Adrenal gland (tissue), 12 donors: Measurements from ENCODE around the gene OR4F15. TPM values are rescaled to one million over a fixed set of nuclear protein-coding genes. Genes with fewer than 3 reads are reported as not detected.
"Not testable (repeated sequence)": the region's sequence is repeated elsewhere in the genome, so short reads cannot be mapped to it uniquely, and the experiment has no call there.

ENCODE experiments used
- DNase-seq, 7 donors: peaks; one replicate each; pipeline ENCODE4 v3.0.0-alpha.2; 2019 to 2020
- H3K27ac ChIP-seq, 5 donors: fragments of 200-600 bp; sonication (generic) in 4 of 5; 1 replicate in 3 of 5; 2 replicates in 2 of 5; pipeline versions ENCODE4 v1.5.1 to v1.8.0; 2016 to 2020; ENCODE audit warnings: mild to moderate bottlenecking in 1 of 5
- H3K27me3 ChIP-seq: fragments of 200-600 bp; 2 replicates; pipeline ENCODE4 v1.8.0; 2021
- H3K36me3 ChIP-seq, 2 donors: fragments of 200-600 bp; replicated peaks in 1 of 2; 1 replicate in 1 of 2; 2 replicates in 1 of 2; pipeline versions ENCODE4 v1.5.1 to v1.8.0; 2018 to 2022
- H3K4me1 ChIP-seq, 2 donors: fragments of 200-600 bp; replicated peaks in 1 of 2; 1 replicate in 1 of 2; 2 replicates in 1 of 2; pipeline versions ENCODE4 v1.5.1 to v1.8.0; 2018 to 2021
- H3K4me3 ChIP-seq, 4 donors: fragments of 200-600 bp; sonication (generic) in 3 of 4; one replicate each; pipeline ENCODE4 v1.5.1; 2016 to 2018
- H3K9me3 ChIP-seq, 3 donors: fragments of 200-600 bp; sonication (generic) in 1 of 3; replicated peaks in 1 of 3; 1 replicate in 2 of 3; 2 replicates in 1 of 3; pipeline versions ENCODE4 v1.5.1 to v1.8.0; 2016 to 2021
- CTCF ChIP-seq, 6 experiments: fragments of 450-650 bp in 4 of 6; fragments of 200-600 bp in 2 of 6; sonication (generic) in 1 of 6; IDR thresholded peaks; 1 replicate in 5 of 6; 2 replicates in 1 of 6; pipeline versions ENCODE4 v1.5.1 to v1.8.0; 2016 to 2021; ENCODE audit warnings: antibody characterized with exemption in 6 of 6, mild to moderate bottlenecking in 2 of 6, moderate library complexity in 1 of 6
- POLR2A ChIP-seq, 2 donors: fragments of 450-650 bp; IDR thresholded peaks; one replicate each; pipeline ENCODE4 v1.6.1; 2017; ENCODE audit warnings: antibody characterized with exemption in 2 of 2, mild to moderate bottlenecking in 2 of 2, moderate library complexity in 1 of 2
- WGBS, 4 donors: extraction: QIAGEN DNeasy Blood & Tissue Kit in 2 of 4; methylation state at CpG; one replicate each; pipeline versions ENCODE4 v1.1.5 to v1.1.7; 2013 to 2017; 5-methylcytosine and 5-hydroxymethylcytosine counted together
- intact Hi-C, 2 donors: fragments of 100-400 bp; cut with DNase I; formaldehyde crosslinking; loops; one replicate each; pipeline versions ENCODE4 v1.14.1 to v1.15.0; 2022 to 2023
- polyA plus RNA-seq, 3 donors: library from polyadenylated mRNA; stranded (reverse); fragments of 200-250 nt in 2 of 3; fragments of 350-450 nt in 1 of 3; fragmentation: Illumina TruSeq in 1 of 3; extraction: RNeasy Lipid Tissue Mini Kit (QIAGEN cat#74804) in 1 of 3; gene quantifications; one replicate each; pipeline ENCODE4 v1.2.3, GENCODE V29; 2013 to 2014
- total RNA-seq, 9 donors: library from RNA; depleted of rRNA in 4 of 9; stranded (reverse); fragments of >200 nt in 4 of 9; fragments of 120-200 nt in 1 of 9; fragmentation: NEBNext Ultra II Directional in 1 of 9; extraction: Animal tissue kit (Norgen Biotek cat#: 25700) in 1 of 9; gene quantifications; one replicate each; pipeline versions ENCODE4 v1.1.0 to v1.2.4, GENCODE V29; 2013 to 2023
- donor health status: healthy with polysubstance abuse.
- donor health status: Bipolar disorder and iron deficiency.
- donor health status: DM: yes; HTN: yes; CAD: no.
- donor health status: DM: no; HTN: no; CAD: no.
- donor health status: DM: no; HTN: no; CAD: no.
- donor health status: DM: yes; HTN: yes; CAD: no.

OR4F15 gene
- total and polyA plus RNA-seq, 12 donors, result not detected

GRCh38 chr15:101781928-101782327 is 30.1 kb upstream of the OR4F15 start:
- H3K4me1 ChIP-seq, result no peaks in the 10 kb centered on the region
- no peaks in the 10 kb centered on the region for H3K9me3 ChIP-seq
- no peaks in the 10 kb centered on the region for H3K36me3 ChIP-seq
- no peak overlapping the region for H3K4me3 ChIP-seq
- H3K27me3 ChIP-seq, result no peaks in the 10 kb centered on the region
- no peak for TF ChIP-seq CTCF (IDR thresholded peaks at IDR 0.05)
- TF ChIP-seq POLR2A (IDR thresholded peaks at IDR 0.05), result no peak
- DNase-seq, result no peak
- H3K27ac ChIP-seq, result no peak overlapping the region
- WGBS, 4 donors, result 68 to 87% (median 76%) methylated on average over 2 to 9 of the region's 9 CpGs
- intact Hi-C loops, result no loop called here

DNA sequence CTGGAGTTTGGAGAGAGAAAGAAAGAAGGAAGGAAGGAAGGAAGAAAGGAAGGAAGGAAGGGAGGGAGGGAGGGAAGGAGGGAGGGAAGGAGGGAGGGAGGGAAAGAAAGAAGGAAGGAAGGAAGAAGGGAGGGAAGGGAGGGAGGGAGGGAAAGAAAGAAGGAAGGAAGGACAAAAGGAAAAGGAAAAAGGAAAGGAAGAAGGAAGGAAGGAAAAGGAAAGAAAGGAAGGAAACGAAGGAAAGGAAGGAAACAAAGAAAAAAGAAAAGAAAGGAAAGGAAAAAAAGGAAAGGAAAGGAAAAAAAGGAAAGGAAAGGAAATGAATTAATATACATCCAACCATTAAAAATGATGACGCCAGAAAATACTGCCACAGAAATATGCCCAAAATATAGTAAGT is 27.4 kb upstream of the OR4F15 start:
- no peak for TF ChIP-seq CTCF (IDR thresholded peaks at IDR 0.05)
- TF ChIP-seq POLR2A (IDR thresholded peaks at IDR 0.05), result no peak
- H3K4me3 ChIP-seq, result no peak overlapping the region
- no peak overlapping the region for H3K27ac ChIP-seq
- H3K9me3 ChIP-seq, result no peaks in the 10 kb centered on the region
- intact Hi-C loops, result no loop called here
- H3K36me3 ChIP-seq, result no peaks in the 10 kb centered on the region
- DNase-seq, result no peak
- H3K27me3 ChIP-seq, result no peaks in the 10 kb centered on the region
- no peaks in the 10 kb centered on the region for H3K4me1 ChIP-seq
- WGBS, 4 donors, result 20 to 45% (median 32%) methylated on average over 2 of the region's 2 CpGs

GRCh38 chr15:101786422-101786821 is 25.6 kb upstream of the OR4F15 start:
- H3K36me3 ChIP-seq, H3K27me3 ChIP-seq, DNase-seq, H3K27ac ChIP-seq, H3K4me1 ChIP-seq, intact Hi-C loops, H3K9me3 ChIP-seq, H3K4me3 ChIP-seq: not testable (repeated sequence)
- 66 to 76% (median 73%) methylated on average over 2 of the region's 2 CpGs for WGBS, 4 donors

- WGBS, 4 donors, result 77 to 86% (median 79%) methylated on average over 2 of the region's 2 CpGs
- H3K27me3 ChIP-seq, H3K9me3 ChIP-seq, H3K27ac ChIP-seq, H3K4me3 ChIP-seq, intact Hi-C loops, H3K36me3 ChIP-seq, DNase-seq, H3K4me1 ChIP-seq: not testable (repeated sequence)
Observed at GRCh38 chr15:101788001-101788400, 24.0 kb upstream of the OR4F15 start.

- H3K9me3 ChIP-seq, H3K27me3 ChIP-seq, DNase-seq, intact Hi-C loops, H3K27ac ChIP-seq, H3K4me1 ChIP-seq, H3K4me3 ChIP-seq, H3K36me3 ChIP-seq: not testable (repeated sequence)
- WGBS, 4 donors, result 53 to 72% (median 65%) methylated on average over 5 of the region's 5 CpGs
Observed at GRCh38 chr15:101788503-101789269, 23.3 kb upstream of the OR4F15 start.

GRCh38 chr15:101790748-101791147 is 21.3 kb upstream of the OR4F15 start:
- H3K36me3 ChIP-seq, intact Hi-C loops: not testable (repeated sequence)

GRCh38 chr15:101793981-101794380 is 18.0 kb upstream of the OR4F15 start:
- H3K4me1 ChIP-seq, H3K9me3 ChIP-seq, H3K27ac ChIP-seq, H3K27me3 ChIP-seq, DNase-seq, H3K36me3 ChIP-seq, intact Hi-C loops, H3K4me3 ChIP-seq: not testable (repeated sequence)
- WGBS, 4 donors, result 63 to 71% (median 66%) methylated on average over 7 of the region's 7 CpGs

More at GRCh38 chr15:101790748-101791147, 21.3 kb upstream of the OR4F15 start:
- not testable (repeated sequence) for H3K4me3 ChIP-seq, H3K27me3 ChIP-seq, H3K27ac ChIP-seq, DNase-seq, H3K4me1 ChIP-seq, H3K9me3 ChIP-seq
- WGBS, 4 donors, result 14 to 63% (median 52%) methylated on average over 1 to 2 of the region's 4 CpGs
